ENCODE measurements around the gene NUDT16.

GRCh38 chr3:131388490-131388799, 6.9 kb downstream of the NUDT16 start:
- TF ChIP-seq POLR2AphosphoS5 (IDR thresholded peaks at IDR 0.05) (no peak), POLR2A (IDR thresholded peaks at IDR 0.05) (no peak), CTCF (IDR thresholded peaks at IDR 0.05) (no peak)

Data from prostate gland (tissue), 2 donors.